Ammon's horn (tissue), 1 donor: ENCODE data around the gene ARTN.

ENCODE experiments used
- DNase-seq: peaks from one replicate; pipeline ENCODE4 v3.0.0-alpha.2; 2016; ENCODE audit warnings: low spot score

The ARTN gene

GRCh38 chr1:43971336-43971980 is 37.9 kb downstream of the ARTN start:
- no peak for DNase-seq

GRCh38 chr1:43973981-43974442 is 40.4 kb downstream of the ARTN start:
- DNase-seq: no peak

- DNase-seq: peak; percentile 98
Observed at GRCh38 chr1:43974443-43975248, 41.0 kb downstream of the ARTN start, which contains the start of gene ATP6V0B. Gene ATP6V0B (plus strand): TSS chr1:43974960. CDS start chr1:43975041, 81 bp downstream.

- DNase-seq: peak; percentile 51
Observed at GRCh38 chr1:43975249-43975961, 41.8 kb downstream of the ARTN start.

- DNase-seq: no peak
Observed at GRCh38 chr1:43976045-43976444, 42.4 kb downstream of the ARTN start.

- DNase-seq: no peak
Observed at GRCh38 chr1:43976890-43977289, 43.3 kb downstream of the ARTN start.

GRCh38 chr1:43977376-43978263 is 44.0 kb downstream of the ARTN start:
- DNase-seq: no peak

- no peak for DNase-seq
Observed at GRCh38 chr1:43978264-43978550, 44.6 kb downstream of the ARTN start.

GRCh38 chr1:43978551-43979260 is 45.1 kb downstream of the ARTN start, which contains the start of gene B4GALT2:
Gene B4GALT2 (plus strand): TSS chr1:43979210. CDS start chr1:43981161, 1,951 bp downstream.
- peak; percentile 57 for DNase-seq

- DNase-seq: no peak
Observed at GRCh38 chr1:43979261-43979527, 45.6 kb downstream of the ARTN start.

- DNase-seq: peak; percentile 45
Observed at GRCh38 chr1:43979528-43980254, 46.1 kb downstream of the ARTN start.

GRCh38 chr1:43980255-43981134 is 46.9 kb downstream of the ARTN start:
- no peak for DNase-seq

- DNase-seq: no peak
Observed at GRCh38 chr1:43981135-43981491, 47.5 kb downstream of the ARTN start.

GRCh38 chr1:43981636-43982035 is 48.0 kb downstream of the ARTN start:
- no peak for DNase-seq

- no peak for DNase-seq
Observed at GRCh38 chr1:43982241-43982640, 48.6 kb downstream of the ARTN start.

- DNase-seq: no peak
Observed at GRCh38 chr1:43982808-43983207, 49.2 kb downstream of the ARTN start.

- DNase-seq: no peak
Observed at GRCh38 chr1:43983253-43983899, 49.8 kb downstream of the ARTN start.

- DNase-seq: no peak
Observed at GRCh38 chr1:43984855-43985254, 51.3 kb downstream of the ARTN start.

- DNase-seq: no peak
Observed at GRCh38 chr1:43985984-43986595, 52.5 kb downstream of the ARTN start.
